ENCODE data around the gene FAM98A.

GRCh38 chr2:33555681-33556080 lies 43.4 kb downstream of the FAM98A start:
- no peak for TF ChIP-seq CTCF (IDR thresholded peaks at IDR 0.05)
- TF ChIP-seq POLR2A (IDR thresholded peaks at IDR 0.05): no peak

Measured in adrenal gland (tissue), 5 donors.